Astrocyte (in vitro differentiated cells and primary cell): ENCODE measurements around the gene TAF15. TPM values are rescaled to one million over a fixed set of nuclear protein-coding genes. Genes with fewer than 3 reads are reported as not detected.

Experiments used
- DNase-seq: peaks from one replicate; pipeline ENCODE4 v3.0.0-alpha.2; 2010; ENCODE audit warnings: low read depth
- FAIRE-seq: peaks from 2 replicates; lab custom pipeline; 2011; peaks lifted over from hg19 to GRCh38; lab: Jason Lieb, UNC
- H2AFZ ChIP-seq: 2 replicates; pipeline ENCODE4 v1.6.0; 2012; ENCODE audit warnings: low read depth, low read length, inconsistent platforms
- H3K27ac ChIP-seq: 2 replicates; pipeline ENCODE4 v1.5.1; 2011; ENCODE audit warnings: low read depth, low read length, inconsistent platforms
- H3K27me3 ChIP-seq: 2 replicates; pipeline ENCODE4 v1.6.0; 2011; ENCODE audit warnings: low read length, inconsistent platforms; ENCODE audit not compliant: insufficient read depth
- H3K36me3 ChIP-seq: 2 replicates; pipeline ENCODE4 v1.5.1; 2011; ENCODE audit warnings: low read length, inconsistent platforms; ENCODE audit not compliant: insufficient read depth
- H3K4me1 ChIP-seq: 2 replicates; pipeline ENCODE4 v1.5.1; 2011; ENCODE audit warnings: low read length, inconsistent platforms; ENCODE audit not compliant: insufficient read depth
- H3K4me2 ChIP-seq: 2 replicates; pipeline ENCODE4 v1.6.0; 2012; ENCODE audit warnings: low read length, inconsistent platforms
- H3K4me3 ChIP-seq: 2 replicates; pipeline ENCODE4 v1.5.1; 2011; ENCODE audit warnings: low read depth, mild to moderate bottlenecking, low read length, inconsistent platforms; ENCODE audit not compliant: insufficient read depth
- H3K79me2 ChIP-seq: 2 replicates; pipeline ENCODE4 v1.6.0; 2012; ENCODE audit warnings: mild to moderate bottlenecking, low read length, inconsistent platforms; ENCODE audit not compliant: insufficient read depth
- H3K9ac ChIP-seq: 2 replicates; pipeline ENCODE4 v1.6.0; 2012; ENCODE audit warnings: mild to moderate bottlenecking, low read length, inconsistent platforms
- H3K9me3 ChIP-seq: 2 replicates; pipeline ENCODE4 v1.5.1; 2012; ENCODE audit warnings: low read depth, mild to moderate bottlenecking, low read length, inconsistent platforms; ENCODE audit not compliant: insufficient read depth
- H4K20me1 ChIP-seq: 2 replicates; pipeline ENCODE4 v1.6.0; 2012; ENCODE audit warnings: low read length, inconsistent platforms; ENCODE audit not compliant: insufficient read depth
- H3K27ac Mint-ChIP-seq: one replicate; pipeline ENCODE4 v1.8.0; 2021; ENCODE audit warnings: mild to moderate bottlenecking, mixed read lengths; ENCODE audit not compliant: unreplicated experiment
- H3K27me3 Mint-ChIP-seq: one replicate; pipeline ENCODE4 v1.8.0; 2021; ENCODE audit warnings: low read depth, mixed read lengths; ENCODE audit not compliant: unreplicated experiment
- H3K36me3 Mint-ChIP-seq: one replicate; pipeline ENCODE4 v1.8.0; 2021; ENCODE audit warnings: low read depth, mixed read lengths; ENCODE audit not compliant: unreplicated experiment
- H3K4me1 Mint-ChIP-seq: one replicate; pipeline ENCODE4 v1.8.0; 2021; ENCODE audit warnings: low read depth, mixed read lengths; ENCODE audit not compliant: unreplicated experiment
- H3K4me3 Mint-ChIP-seq: one replicate; pipeline ENCODE4 v1.8.0; 2021; ENCODE audit warnings: mild to moderate bottlenecking, moderate library complexity, mixed read lengths; ENCODE audit not compliant: unreplicated experiment
- H3K9me3 Mint-ChIP-seq: one replicate; pipeline ENCODE4 v1.8.0; 2021; ENCODE audit warnings: mild to moderate bottlenecking, mixed read lengths; ENCODE audit not compliant: unreplicated experiment
- CTCF ChIP-seq: IDR thresholded peaks from 2 replicates; pipeline ENCODE4 v1.5.1; 2011; ENCODE audit warnings: low read depth, mild to moderate bottlenecking, inconsistent platforms, low read length, moderate library complexity; ENCODE audit not compliant: insufficient read depth
- EZH2 ChIP-seq: IDR thresholded peaks from 2 replicates; pipeline ENCODE4 v1.6.1; 2012; ENCODE audit warnings: mild to moderate bottlenecking, low read length, inconsistent platforms; ENCODE audit not compliant: insufficient read depth
- total RNA-seq: library from RNA; stranded (reverse); gene quantifications from 2 replicates; pipeline ENCODE4 v1.2.1, GENCODE V29; 2021

The TAF15 gene
- total RNA-seq, 1 donor from 2014 or later = 156 TPM

DNA sequence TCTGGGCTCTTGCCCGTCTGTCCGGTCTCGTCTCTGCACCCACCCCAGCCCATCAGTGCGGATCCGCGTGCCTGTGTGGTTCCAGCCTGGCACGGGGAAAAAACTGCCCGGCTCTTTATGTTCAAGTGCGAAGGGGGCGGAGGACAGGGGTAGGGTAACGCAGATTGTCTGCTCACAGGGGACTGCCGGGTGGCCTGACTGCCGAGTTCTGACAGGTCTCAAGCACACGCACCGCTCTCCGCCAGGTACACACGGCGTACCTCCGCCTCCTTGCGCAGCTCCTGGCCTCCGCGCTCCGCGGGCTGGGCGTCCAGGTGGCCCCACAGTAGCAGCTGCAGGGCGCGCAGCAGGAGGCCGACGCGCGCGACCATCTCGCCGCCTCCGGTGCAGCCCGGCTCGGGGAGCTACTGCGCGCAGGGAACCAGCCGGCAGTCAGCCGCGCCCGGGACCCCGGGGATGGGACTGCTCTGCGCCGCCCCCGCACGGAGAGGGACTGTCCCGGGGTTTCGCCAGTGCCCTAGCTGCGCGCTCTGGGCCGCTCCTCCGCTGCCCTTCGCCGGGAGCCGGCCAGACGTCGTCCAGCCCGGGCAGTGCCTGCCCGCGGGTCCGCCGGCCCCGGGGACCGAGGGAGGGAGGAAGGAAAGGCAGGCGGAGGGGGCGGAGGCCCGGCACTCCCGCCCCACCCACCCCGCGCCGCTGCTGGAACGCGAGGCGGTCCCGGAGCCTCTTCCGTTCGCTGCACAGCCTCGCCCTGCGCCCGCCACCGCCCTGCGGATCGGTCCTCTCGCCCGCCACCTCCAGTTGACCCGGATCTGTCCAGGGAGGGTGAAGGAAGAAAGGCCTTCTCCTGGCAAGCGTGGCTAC lies 14.0 kb upstream of the TAF15 start, which contains the start of gene MMP28:
Gene MMP28 (minus strand): TSS at position 635 of the 864 bp plus-strand sequence. CDS start 264 bp downstream, at position 371.
- Histone ChIP-seq H2AFZ (peak within 1 kb of the TSS; percentile 81), H3K4me2 (peak within 1 kb of the TSS; percentile 92), H3K79me2 (no peaks in the 10 kb centered on the region), H3K27me3 (peaks cover 34% of the 10 kb centered on the region), H4K20me1 (no peaks in the 10 kb centered on the region), H3K27ac (no peak within 1 kb of the TSS), H3K36me3 (no peaks in the 10 kb centered on the region), H3K9ac (no peak within 1 kb of the TSS), H3K9me3 (no peaks in the 10 kb centered on the region), H3K4me1 (peaks cover 7% of the 10 kb centered on the region), H3K4me3 (peak within 1 kb of the TSS; percentile 53)
- H3K27me3 Mint-ChIP-seq = peaks cover 71% of the 10 kb centered on the region
- DNase-seq (peak; percentile 21), FAIRE-seq (no peak)
- no peaks in the 10 kb centered on the region for H3K36me3 Mint-ChIP-seq
- H3K4me3 Mint-ChIP-seq = peak within 1 kb of the TSS; percentile 75
- no peak within 1 kb of the TSS for H3K27ac Mint-ChIP-seq
- H3K9me3 Mint-ChIP-seq = no peaks in the 10 kb centered on the region
- TF ChIP-seq EZH2 (peak; percentile 49), CTCF (no peak)
- H3K4me1 Mint-ChIP-seq = peaks cover 6% of the 10 kb centered on the region

DNA sequence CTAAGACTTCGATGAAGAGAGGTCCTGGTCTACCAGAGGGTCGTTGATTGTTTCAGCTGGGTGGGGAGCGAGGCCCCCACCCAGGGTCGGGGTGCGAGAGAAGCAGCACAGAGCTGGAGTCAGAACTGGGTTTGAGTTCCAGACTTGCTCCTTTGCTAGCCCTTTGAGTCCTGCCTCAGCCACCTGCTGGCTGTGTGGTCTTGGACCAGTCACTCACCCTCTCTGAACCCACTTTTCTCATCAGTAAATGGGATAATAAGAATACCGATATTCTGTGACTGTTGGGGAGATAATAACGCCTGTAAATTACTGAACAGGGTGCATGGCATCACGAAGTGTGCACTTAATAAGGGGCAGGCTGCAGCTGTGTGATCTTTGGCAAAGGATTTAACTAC lies 13.4 kb upstream of the TAF15 start:
- no peaks in the 10 kb centered on the region for H3K79me2 ChIP-seq
- peak overlapping the region; percentile 81 for H2AFZ ChIP-seq
- H3K36me3 ChIP-seq = no peaks in the 10 kb centered on the region
- peak overlapping the region; percentile 53 for H3K4me3 ChIP-seq
- H3K36me3 Mint-ChIP-seq = no peaks in the 10 kb centered on the region
- H3K4me2 ChIP-seq = peak overlapping the region; percentile 92
- no peak overlapping the region for H3K27ac Mint-ChIP-seq
- peaks cover 75% of the 10 kb centered on the region for H3K27me3 Mint-ChIP-seq
- H3K27ac ChIP-seq = no peak overlapping the region
- H3K4me3 Mint-ChIP-seq = peak overlapping the region; percentile 75
- H4K20me1 ChIP-seq = no peaks in the 10 kb centered on the region
- no peak overlapping the region for H3K9ac ChIP-seq
- no peaks in the 10 kb centered on the region for H3K9me3 ChIP-seq
- H3K4me1 ChIP-seq = peaks cover 7% of the 10 kb centered on the region
- TF ChIP-seq EZH2 (no peak), CTCF (no peak)
- FAIRE-seq (no peak), DNase-seq (no peak)
- H3K9me3 Mint-ChIP-seq = no peaks in the 10 kb centered on the region
- peaks cover 6% of the 10 kb centered on the region for H3K4me1 Mint-ChIP-seq
- peaks cover 34% of the 10 kb centered on the region for H3K27me3 ChIP-seq

- H3K4me1 Mint-ChIP-seq = peaks cover 5% of the 10 kb centered on the region
- Histone ChIP-seq H3K27ac (no peak overlapping the region), H2AFZ (no peak overlapping the region), H3K9me3 (no peaks in the 10 kb centered on the region), H3K27me3 (peaks cover 34% of the 10 kb centered on the region), H3K9ac (no peak overlapping the region), H4K20me1 (no peaks in the 10 kb centered on the region), H3K79me2 (no peaks in the 10 kb centered on the region), H3K4me1 (peaks cover 13% of the 10 kb centered on the region), H3K36me3 (no peaks in the 10 kb centered on the region), H3K4me2 (no peak overlapping the region), H3K4me3 (no peak overlapping the region)
- H3K36me3 Mint-ChIP-seq = no peaks in the 10 kb centered on the region
- peaks cover 75% of the 10 kb centered on the region for H3K27me3 Mint-ChIP-seq
- H3K9me3 Mint-ChIP-seq = no peaks in the 10 kb centered on the region
- no peak overlapping the region for H3K4me3 Mint-ChIP-seq
- H3K27ac Mint-ChIP-seq = no peak overlapping the region
- FAIRE-seq = no peak
- no peak for TF ChIP-seq CTCF
- no peak for TF ChIP-seq EZH2
- DNase-seq = no peak
Observed at GRCh38 chr17:35796942-35797341, 12.3 kb upstream of the TAF15 start.
